Cardiac muscle cell (in vitro differentiated cells and primary cell): ENCODE data around the gene SLC35G4. TPM values are rescaled to one million over a fixed set of nuclear protein-coding genes. Genes with fewer than 3 reads are reported as not detected.
A peak's percentile ranks its signal among the peaks of the same experiment; 100 is the strongest.
"Not testable (repeated sequence)": the region's sequence is repeated elsewhere in the genome, so short reads cannot be mapped to it uniquely, and the experiment has no call there.

Source experiments
- DNase-seq, 2 donors: peaks; one replicate each; pipeline versions ENCODE4 v3.0.0 to v3.0.0-alpha.2; 2010 to 2017; ENCODE audit warnings: low read depth in 1 of 2, low spot score in 1 of 2
- H3K27ac ChIP-seq: fragments of 200-600 bp; sonication (generic); 2 replicates; pipeline ENCODE4 v1.5.1; 2016
- H3K27me3 ChIP-seq: fragments of 200-600 bp; sonication (generic); 2 replicates; pipeline ENCODE4 v1.6.0; 2016; ENCODE audit warnings: control low read depth
- H3K36me3 ChIP-seq: fragments of 200-600 bp; sonication (generic); 2 replicates; pipeline ENCODE4 v1.5.1; 2016; ENCODE audit warnings: control low read depth
- H3K4me1 ChIP-seq: fragments of 200-600 bp; sonication (generic); 2 replicates; pipeline ENCODE4 v1.8.1; 2017; ENCODE audit warnings: low read depth, mild to moderate bottlenecking, mixed run types
- H3K4me3 ChIP-seq: fragments of 200-600 bp; sonication (generic); 2 replicates; pipeline ENCODE4 v1.5.1; 2016; ENCODE audit warnings: mild to moderate bottlenecking
- H3K9me3 ChIP-seq: fragments of 200-600 bp; sonication (generic); 2 replicates; pipeline ENCODE4 v1.5.1; 2017; ENCODE audit warnings: low read depth, mild to moderate bottlenecking, control low read depth
- CTCF ChIP-seq: IDR thresholded peaks from 2 replicates; pipeline ENCODE4 v1.5.1; 2012; ENCODE audit warnings: low read depth, mild to moderate bottlenecking, low read length
- polyA plus RNA-seq: library from polyadenylated mRNA; unstranded; fragments of >200 nt; fragmentation: Nextera tagmentation; extraction: Ambion mirVana; gene quantifications from 2 replicates; pipeline ENCODE4 v1.2.1, GENCODE V29; 2016
- total RNA-seq: library from RNA; depleted of rRNA; stranded (reverse); fragments of >200 nt; gene quantifications from 2 replicates; pipeline ENCODE4 v1.2.3, GENCODE V29; 2016

SLC35G4 gene
- total and polyA plus RNA-seq, 2 experiments from 2014 or later: not detected

GRCh38 chr18:11591957-11592356 is 17.4 kb upstream of the SLC35G4 start:
- Histone ChIP-seq H3K9me3 (no peaks in the 10 kb centered on the region), H3K36me3 (no peaks in the 10 kb centered on the region), H3K27me3 (no peaks in the 10 kb centered on the region), H3K27ac (no peak overlapping the region), H3K4me3 (no peak overlapping the region), H3K4me1 (no peaks in the 10 kb centered on the region)
- DNase-seq: no peak
- no peak for TF ChIP-seq CTCF

- H3K36me3 ChIP-seq: no peaks in the 10 kb centered on the region
- H3K4me1 ChIP-seq: no peaks in the 10 kb centered on the region
- TF ChIP-seq CTCF: no peak
- H3K9me3 ChIP-seq: no peaks in the 10 kb centered on the region
- H3K27me3 ChIP-seq: no peaks in the 10 kb centered on the region
- no peak overlapping the region for H3K4me3 ChIP-seq
- DNase-seq: no peak
- no peak overlapping the region for H3K27ac ChIP-seq
These were observed 9.1 kb upstream of the SLC35G4 start for GRCh38 chr18:11600321-11600720.

DNA sequence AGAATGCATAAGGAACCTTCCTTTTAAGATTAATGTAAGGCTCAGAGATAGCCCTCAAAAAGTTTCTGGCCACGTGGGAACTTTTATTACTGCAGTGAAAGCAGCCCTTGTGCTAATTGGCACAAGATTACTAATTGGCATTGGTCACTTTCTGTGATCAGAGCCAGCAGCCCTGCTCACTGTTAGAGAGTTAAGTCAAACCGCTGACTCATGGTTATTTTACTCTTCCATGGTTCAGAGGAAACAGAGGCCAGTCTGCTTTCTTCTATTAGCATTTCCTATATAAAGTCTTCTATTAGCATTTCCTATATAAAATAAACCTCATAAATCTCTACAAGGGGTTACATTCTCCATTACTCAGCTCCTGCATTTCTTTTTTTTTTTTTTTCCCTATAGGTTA is 1.5 kb upstream of the SLC35G4 start:
- Histone ChIP-seq H3K4me3 (no peak overlapping the region), H3K4me1 (no peaks in the 10 kb centered on the region), H3K36me3 (no peaks in the 10 kb centered on the region), H3K27me3 (no peaks in the 10 kb centered on the region), H3K27ac (no peak overlapping the region), H3K9me3 (no peaks in the 10 kb centered on the region)
- DNase-seq: peak; percentile 2 to 13
- TF ChIP-seq CTCF: no peak

DNA sequence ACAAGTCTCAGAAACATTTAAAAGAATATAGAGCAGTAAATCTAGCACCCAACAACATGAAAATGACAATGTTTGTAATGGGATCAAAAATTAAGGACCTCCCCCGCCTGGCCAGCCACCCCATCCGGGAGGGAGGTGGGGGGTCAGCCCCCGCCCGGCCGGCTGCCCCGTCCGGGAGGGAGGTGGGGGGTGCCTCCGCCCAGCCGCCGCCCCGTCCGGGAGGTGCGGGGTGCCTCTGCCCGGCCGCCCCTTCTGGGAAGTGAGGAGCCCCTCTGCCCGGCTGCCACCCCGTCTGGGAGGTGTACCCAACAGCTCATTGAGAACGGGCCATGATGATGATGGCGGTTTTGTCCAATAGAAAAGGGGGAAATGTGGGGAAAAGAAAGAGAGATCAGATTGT is 778 bp upstream of the SLC35G4 start:
- H3K4me1 ChIP-seq, DNase-seq, H3K27me3 ChIP-seq, H3K27ac ChIP-seq, H3K4me3 ChIP-seq, H3K9me3 ChIP-seq, H3K36me3 ChIP-seq: not testable (repeated sequence)

GRCh38 chr18:11613073-11613472 is 3.7 kb downstream of the SLC35G4 start:
- not testable (repeated sequence) for H3K9me3 ChIP-seq, H3K36me3 ChIP-seq

DNA sequence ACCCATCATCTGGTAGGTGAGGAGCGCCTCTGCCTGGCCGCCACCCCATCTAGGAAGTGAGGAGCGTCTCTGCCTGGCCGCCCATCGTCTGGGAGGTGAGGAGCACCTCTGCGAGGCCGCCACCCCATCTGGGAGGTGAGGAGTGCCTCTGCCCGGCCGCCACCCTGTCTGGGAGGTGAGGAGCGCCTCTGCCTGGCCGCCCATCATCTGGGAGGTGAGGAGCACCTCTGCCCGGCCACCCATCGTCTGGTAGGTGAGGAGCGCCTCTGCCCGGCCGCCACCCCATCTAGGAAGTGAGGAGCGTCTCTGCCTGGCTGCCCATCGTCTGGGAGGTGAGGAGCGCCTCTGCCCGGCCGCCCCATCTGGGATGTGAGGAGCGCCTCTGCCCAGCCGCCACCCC is 4.2 kb downstream of the SLC35G4 start:
- H3K27ac ChIP-seq, H3K27me3 ChIP-seq, H3K4me3 ChIP-seq, DNase-seq, H3K9me3 ChIP-seq, H3K36me3 ChIP-seq, H3K4me1 ChIP-seq: not testable (repeated sequence)

More at GRCh38 chr18:11613073-11613472, 3.7 kb downstream of the SLC35G4 start:
- H3K27ac ChIP-seq, H3K4me1 ChIP-seq, DNase-seq, H3K27me3 ChIP-seq, H3K4me3 ChIP-seq: not testable (repeated sequence)

DNA sequence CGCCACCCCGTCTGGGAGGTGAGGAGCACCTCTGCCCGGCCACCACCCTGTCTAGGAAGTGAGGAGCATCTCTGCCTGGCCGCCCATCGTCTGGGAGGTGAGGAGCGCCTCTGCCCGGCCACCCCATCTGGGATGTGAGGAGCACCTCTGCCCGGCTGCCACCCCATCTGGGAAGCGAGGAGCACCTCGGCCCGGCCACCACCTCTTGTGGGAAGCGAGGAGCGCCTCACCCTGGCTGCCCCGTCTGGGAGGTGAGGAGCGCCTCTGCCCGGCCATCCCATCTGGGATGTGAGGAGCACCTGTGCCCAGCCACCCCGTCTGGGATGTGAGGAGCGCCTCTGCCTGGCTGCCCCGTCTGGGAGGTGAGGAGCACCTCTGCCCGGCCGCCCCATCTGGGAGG is 4.6 kb downstream of the SLC35G4 start:
- not testable (repeated sequence) for H3K27me3 ChIP-seq, H3K4me3 ChIP-seq, H3K36me3 ChIP-seq, H3K4me1 ChIP-seq, DNase-seq, H3K27ac ChIP-seq, H3K9me3 ChIP-seq

- not testable (repeated sequence) for H3K27ac ChIP-seq, H3K4me3 ChIP-seq, H3K27me3 ChIP-seq, DNase-seq, H3K4me1 ChIP-seq, H3K36me3 ChIP-seq, H3K9me3 ChIP-seq
These were observed 5.6 kb downstream of the SLC35G4 start for GRCh38 chr18:11614981-11615380.

DNA sequence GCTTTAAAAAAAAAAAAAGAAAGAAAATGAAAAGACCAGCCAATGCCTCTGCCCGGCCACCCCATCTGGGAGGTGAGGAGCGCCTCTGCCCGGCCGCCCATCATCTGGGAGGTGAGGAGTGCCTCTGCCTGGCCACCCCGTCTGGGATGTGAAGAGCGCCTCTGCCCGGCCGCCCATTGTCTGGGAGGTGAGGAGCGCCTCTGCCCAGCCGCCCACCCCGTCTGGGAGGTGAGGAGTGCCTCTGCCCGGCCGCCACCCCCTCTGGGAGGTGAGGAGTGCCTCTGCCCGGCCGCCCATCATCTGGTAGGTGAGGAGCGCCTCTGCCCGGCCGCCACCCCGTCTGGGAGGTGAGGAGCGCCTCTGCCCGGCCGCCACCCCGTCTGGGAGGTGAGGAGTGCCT is 37.9 kb downstream of the SLC35G4 start:
- H3K27ac ChIP-seq, H3K9me3 ChIP-seq, H3K4me3 ChIP-seq, H3K27me3 ChIP-seq, H3K36me3 ChIP-seq, H3K4me1 ChIP-seq, DNase-seq: not testable (repeated sequence)

- DNase-seq, H3K27ac ChIP-seq, H3K36me3 ChIP-seq, H3K9me3 ChIP-seq, H3K4me1 ChIP-seq, H3K4me3 ChIP-seq, H3K27me3 ChIP-seq: not testable (repeated sequence)
These were observed 38.4 kb downstream of the SLC35G4 start for GRCh38 chr18:11647804-11648203.
